K562 (cell line): ENCODE measurements around the gene MAP3K12. TPM values are rescaled to one million over a fixed set of nuclear protein-coding genes. Genes with fewer than 3 reads are reported as not detected.

ENCODE experiments used
- ATAC-seq: fragments of 200-7000 bp; cut with Tn5 transposase; 3 replicates; pipeline ENCODE4 v1.9.1; 2020; ENCODE audit warnings: moderate library complexity
- BruUV-seq: library from RNA; stranded (reverse); fragments of 400-500 nt; replicated peaks from 2 replicates; lab custom pipeline; 2021; lab: Mats Ljungman, UMichigan
- CTCF ChIA-PET: fragments of 300-600 bp; formaldehyde crosslinking; extraction: SDS; loops from one replicate; lab custom pipeline; 2021; ENCODE audit warnings: low intra/inter-chr PET ratio; lab: Yijun Ruan, JAX
- POLR2A ChIA-PET: fragments of 300-600, 350-650 bp; sonication (Branson Sonifier 250); formaldehyde crosslinking; extraction: SDS; loops from one replicate; lab custom pipeline; 2021; ENCODE audit warnings: antibody characterized with exemption, inconsistent platforms; lab: Yijun Ruan, JAX
- DNase-seq, 4 experiments: peaks; one replicate each; pipeline versions ENCODE4 v3.0.0 to v3.0.0-alpha.2; 2011 to 2018; ENCODE audit warnings: low spot score in 3 of 4, mixed read lengths in 3 of 4; ENCODE audit errors: extremely low read depth in 1 of 4
- FAIRE-seq: peaks from 2 replicates; lab custom pipeline; 2011; peaks lifted over from hg19 to GRCh38; lab: Jason Lieb, UNC
- H2AFZ ChIP-seq: 2 replicates; pipeline ENCODE4 v1.6.0; 2011; ENCODE audit warnings: low read depth, low read length, control low read depth, inconsistent platforms
- H3K27ac ChIP-seq: fragments of 200-600 bp; 3 replicates; pipeline ENCODE4 v1.8.0; 2011; ENCODE audit warnings: low read depth, mild to moderate bottlenecking, control low read depth, inconsistent platforms, low read length, moderate library complexity, mixed read lengths; ENCODE audit errors: extremely low read depth
- H3K27me3 ChIP-seq, 2 experiments: fragments of 300-600 bp in 1 of 2; 2 replicates in 1 of 2; 3 replicates in 1 of 2; pipeline versions ENCODE4 v1.6.0 to v1.8.0; 2011; ENCODE audit warnings: inconsistent platforms in 2 of 2, low read length in 2 of 2, mild to moderate bottlenecking in 1 of 2, mixed read lengths in 1 of 2, moderate library complexity in 1 of 2; ENCODE audit not compliant: control insufficient read depth in 2 of 2, insufficient read depth in 2 of 2
- H3K36me3 ChIP-seq: fragments of 300-600 bp; 3 replicates; pipeline ENCODE4 v1.8.0; 2011; ENCODE audit warnings: mild to moderate bottlenecking, low read length, inconsistent platforms; ENCODE audit not compliant: control insufficient read depth, insufficient read depth
- H3K4me1 ChIP-seq, 2 experiments: fragments of 200-600 bp in 1 of 2; replicated peaks in 1 of 2; 2 replicates in 1 of 2; 3 replicates in 1 of 2; pipeline versions ENCODE4 v1.5.1 to v1.8.0; 2011; ENCODE audit warnings: inconsistent platforms in 2 of 2, low read length in 2 of 2, mild to moderate bottlenecking in 1 of 2, mixed read lengths in 1 of 2, moderate library complexity in 1 of 2; ENCODE audit not compliant: control insufficient read depth in 2 of 2, insufficient read depth in 2 of 2
- H3K4me2 ChIP-seq: 2 replicates; pipeline ENCODE4 v1.6.1; 2011; ENCODE audit warnings: low read length, control low read depth, inconsistent platforms, mixed read lengths; ENCODE audit not compliant: insufficient read depth
- H3K4me3 ChIP-seq: fragments of 200-600 bp; sonication (generic), shearing (Covaris generic); 2 replicates; pipeline ENCODE4 v1.5.1; 2016; ENCODE audit warnings: control low read depth, inconsistent platforms
- H3K79me2 ChIP-seq: fragments of 200-600 bp; 3 replicates; pipeline ENCODE4 v1.8.0; 2011; ENCODE audit warnings: low read length, inconsistent platforms; ENCODE audit not compliant: control insufficient read depth, insufficient read depth
- H3K9ac ChIP-seq, 2 experiments: 2 replicates each; pipeline versions ENCODE4 v1.6.0 to v1.6.1; 2011; ENCODE audit warnings: low read depth in 2 of 2, low read length in 2 of 2, control low read depth in 1 of 2, inconsistent platforms in 1 of 2, mild to moderate bottlenecking in 1 of 2, mixed read lengths in 1 of 2; ENCODE audit not compliant: insufficient read depth in 1 of 2
- H3K9me1 ChIP-seq: one replicate; pipeline ENCODE4 v1.6.0; 2011; ENCODE audit warnings: inconsistent platforms, mild to moderate bottlenecking, low read length, moderate library complexity; ENCODE audit not compliant: control insufficient read depth, insufficient read depth
- H3K9me3 ChIP-seq: replicated peaks from 2 replicates; pipeline ENCODE4 v1.5.1; 2011; ENCODE audit warnings: low read depth, low read length, inconsistent platforms; ENCODE audit not compliant: control insufficient read depth, insufficient read depth
- H4K20me1 ChIP-seq: replicated peaks from 2 replicates; pipeline ENCODE4 v1.6.1; 2011; ENCODE audit warnings: low read length, inconsistent platforms, mixed read lengths; ENCODE audit not compliant: control insufficient read depth, insufficient read depth
- GATA2 ChIP-seq: sonication (generic); formaldehyde crosslinking; IDR thresholded peaks from 2 replicates; pipeline ENCODE4 v1.4.0; 2020; ENCODE audit warnings: mild to moderate bottlenecking, missing genetic modification reagents
- RAD51 ChIP-seq: fragments of 450-650 bp; IDR thresholded peaks from 2 replicates; pipeline ENCODE4 v1.7.1; 2016; ENCODE audit warnings: low read depth, mild to moderate bottlenecking, borderline replicate concordance
- SMARCE1 ChIP-seq: fragments of 450-650 bp; IDR thresholded peaks from 2 replicates; pipeline ENCODE4 v1.7.1; 2016; ENCODE audit warnings: mild to moderate bottlenecking
- SRSF3 ChIP-seq: fragments of 200-400 bp; formaldehyde crosslinking; IDR thresholded peaks from 2 replicates; pipeline ENCODE4 v1.6.1; 2016; ENCODE audit warnings: mild to moderate bottlenecking, low read length, moderate library complexity; ENCODE audit not compliant: insufficient read depth
- TOE1 ChIP-seq, 2 experiments: fragments of 450-650 bp in 1 of 2; sonication (generic) in 1 of 2; formaldehyde crosslinking in 1 of 2; IDR thresholded peaks; 2 replicates each; pipeline versions ENCODE4 v1.7.1 to v1.8.0; 2016 to 2022; ENCODE audit warnings: borderline replicate concordance in 2 of 2, mild to moderate bottlenecking in 2 of 2, antibody characterized with exemption in 1 of 2, inconsistent platforms in 1 of 2, low read depth in 1 of 2, missing genetic modification reagents in 1 of 2, moderate library complexity in 1 of 2
- ZC3H4 ChIP-seq: sonication (generic); formaldehyde crosslinking; IDR thresholded peaks from 2 replicates; pipeline ENCODE4 v1.9.0; 2021; ENCODE audit warnings: missing genetic modification reagents, borderline replicate concordance
- WGBS: fragments of 100-300 bp; shearing (Covaris generic); methylation state at CpG from one replicate; pipeline ENCODE4 v1.1.6; 2016; ENCODE audit warnings: low coverage, mixed read lengths; ENCODE audit not compliant: insufficient coverage; ENCODE audit errors: missing lambda C conversion rate; 5-methylcytosine and 5-hydroxymethylcytosine counted together
- in situ Hi-C: fragments of 300-500 bp; cut with MboI; formaldehyde crosslinking; loops from 4 replicates; pipeline ENCODE4 v1.15.0; 2018; ENCODE audit warnings: inconsistent platforms, mixed read lengths
- intact Hi-C: fragments of 100-400 bp; cut with micrococcal nuclease; formaldehyde crosslinking; loops from 2 replicates; pipeline ENCODE4 v1.14.2; 2022
- polyA plus RNA-seq, 8 experiments: library from polyadenylated mRNA; depleted of rRNA in 4 of 8; stranded (reverse) in 5 of 8; unstranded in 3 of 8; fragments of >200 nt; fragmentation: Nextera tagmentation in 2 of 8; fragmentation: Illumina TruSeq in 1 of 8; extraction: Ambion mirVana in 2 of 8; extraction: Trizol in 1 of 8; gene quantifications; 2 replicates each; pipeline versions ENCODE4 v1.2.1 to v1.2.3, GENCODE V29; 2011 to 2014; ENCODE audit warnings: inconsistent platforms in 1 of 8, missing spikeins in 1 of 8
- total RNA-seq, 7 experiments: library from RNA; depleted of rRNA in 6 of 7; stranded (reverse); fragments of >200 nt in 6 of 7; fragmentation: Illumina TruSeq in 2 of 7; extraction: Trizol in 2 of 7; gene quantifications; 2 replicates each; pipeline versions ENCODE4 v1.2.1 to v1.2.3, GENCODE V29; 2011 to 2021; ENCODE audit warnings: low replicate concordance in 1 of 7
- TF ChIP-seq, protein P1 (sequence below): fragments of 250-450 bp; sonication (Bioruptor Pico); IDR thresholded peaks from 2 replicates; pipeline ENCODE4 v1.9.0; 2021; ENCODE audit warnings: mild to moderate bottlenecking
- TF ChIP-seq, protein P2 (sequence below): sonication (generic); formaldehyde crosslinking; IDR thresholded peaks from 2 replicates; pipeline ENCODE4 v1.8.0; 2022; ENCODE audit warnings: missing genetic modification reagents, mild to moderate bottlenecking, moderate library complexity, borderline replicate concordance

The MAP3K12 gene
- total and polyA plus RNA-seq, 9 of the 15 experiments (the other 6 are each of a cell fraction or from before 2014, with no cell fraction given), result 0.10 to 2.4 (median 1.6) TPM

DNA sequence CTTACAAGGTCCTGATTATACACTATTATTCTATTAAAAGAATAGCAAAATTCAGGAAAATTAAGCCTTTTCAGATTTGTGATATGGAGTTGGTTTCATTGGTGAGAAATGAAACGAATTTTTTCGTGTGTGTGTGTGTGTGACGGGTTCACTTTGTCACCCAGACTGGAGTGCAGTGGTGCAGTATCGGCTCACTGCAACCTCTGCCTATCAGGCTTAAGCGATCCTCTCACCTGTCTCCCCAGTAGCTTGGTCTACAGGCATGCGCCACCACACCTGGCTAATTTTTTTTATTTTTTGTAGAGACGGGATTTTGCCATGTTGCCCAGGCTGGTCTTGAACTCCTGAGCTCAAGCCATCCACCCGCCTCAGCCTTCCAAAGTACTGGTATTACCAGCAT lies 37.7 kb downstream of the MAP3K12 start:
- POLR2A ChIA-PET, result interaction anchor here (0.6 to 8.8 kb wide), 8 partner anchors 9 to 406 kb away, joined by 3 to 87 read pairs (median 4); partner anchors contain the start of genes AAAS and TARBP2
- peaks cover 0 to 3% of the 10 kb centered on the region in 2 experiments; a peak in 1 of 5 replicates for H3K4me1 ChIP-seq
- FAIRE-seq, result no peak
- H4K20me1 ChIP-seq, result peaks cover 25% of the 10 kb centered on the region
- no peak for DNase-seq
- BruUV-seq, result no TSS peak
- no peak overlapping the region for H3K4me3 ChIP-seq
- H3K79me2 ChIP-seq, result peaks cover 98% of the 10 kb centered on the region
- TF ChIP-seq SRSF3 (no peak), SMARCE1 (no peak), TOE1 (IDR thresholded peaks at IDR 0.05; ENCODE audit: borderline replicate concordance) (no peak), TOE1 (CRISPR knock-in tag; IDR thresholded peaks at IDR 0.05; ENCODE audit: borderline replicate concordance, low read depth) (no peak), RAD51 (no peak), GATA2 (CRISPR knock-in tag) (no peak), ZC3H4 (no peak)
- TF ChIP-seq, protein P1, sequence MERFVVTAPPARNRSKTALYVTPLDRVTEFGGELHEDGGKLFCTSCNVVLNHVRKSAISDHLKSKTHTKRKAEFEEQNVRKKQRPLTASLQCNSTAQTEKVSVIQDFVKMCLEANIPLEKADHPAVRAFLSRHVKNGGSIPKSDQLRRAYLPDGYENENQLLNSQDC, result no peak
- TF ChIP-seq, protein P2, sequence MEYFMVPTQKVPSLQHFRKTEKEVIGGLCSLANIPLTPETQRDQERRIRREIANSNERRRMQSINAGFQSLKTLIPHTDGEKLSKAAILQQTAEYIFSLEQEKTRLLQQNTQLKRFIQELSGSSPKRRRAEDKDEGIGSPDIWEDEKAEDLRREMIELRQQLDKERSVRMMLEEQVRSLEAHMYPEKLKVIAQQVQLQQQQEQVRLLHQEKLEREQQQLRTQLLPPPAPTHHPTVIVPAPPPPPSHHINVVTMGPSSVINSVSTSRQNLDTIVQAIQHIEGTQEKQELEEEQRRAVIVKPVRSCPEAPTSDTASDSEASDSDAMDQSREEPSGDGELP (CRISPR knock-in tag), result no peak
- in situ Hi-C loops (no loop called here), intact Hi-C loops (no loop called here)
- H3K9ac ChIP-seq, result no peak overlapping the region
- CTCF ChIA-PET, result no interaction called here
- no peak overlapping the region for H3K27ac ChIP-seq
- no peaks in the 10 kb centered on the region for H3K27me3 ChIP-seq
- no peak overlapping the region for H3K4me2 ChIP-seq
- no peak overlapping the region for H2AFZ ChIP-seq
- no peak for ATAC-seq
- no peaks in the 10 kb centered on the region for H3K9me1 ChIP-seq
- H3K9me3 ChIP-seq, result no peaks in the 10 kb centered on the region
- H3K36me3 ChIP-seq, result peaks cover 100% of the 10 kb centered on the region
- WGBS, result 93% methylated on average over 8 of the region's 8 CpGs
